NOMO-1 treated with dmso at 0.1 percent for 144 hours (cell line): Measurements from ENCODE around the gene GLI1.
"Not testable (repeated sequence)": the region's sequence is repeated elsewhere in the genome, so short reads cannot be mapped to it uniquely, and the experiment has no call there.

ENCODE experiments used
- DNase-seq: peaks from one replicate; lab custom pipeline; 2025; ENCODE audit not compliant: unreplicated experiment; lab: John Stamatoyannopoulos, UW

GLI1 gene

DNA sequence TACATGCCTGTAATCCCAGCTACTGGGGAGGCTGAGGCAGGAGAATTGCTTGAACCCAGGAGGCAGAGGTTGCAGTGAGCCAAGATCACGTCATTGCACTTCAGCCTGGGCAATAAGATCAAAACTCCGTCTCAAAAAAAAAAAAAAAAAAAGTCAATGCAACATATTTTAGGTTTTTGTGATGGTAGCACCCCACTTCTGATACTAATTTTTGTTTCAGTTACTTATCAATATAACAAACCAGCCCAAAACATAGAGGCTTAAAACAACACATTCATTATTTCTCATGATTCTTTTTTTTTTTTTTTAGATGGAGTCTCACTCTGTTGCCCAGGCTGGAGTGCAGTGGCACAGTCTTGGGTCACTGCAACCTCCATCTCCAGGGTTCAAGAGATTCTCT is 18.2 kb upstream of the GLI1 start:
- DNase-seq, result not testable (repeated sequence)

- no peak for DNase-seq
Measured at GRCh38 chr12:57441846-57442427, 17.6 kb upstream of the GLI1 start.

GRCh38 chr12:57444337-57444736 is 15.2 kb upstream of the GLI1 start:
- not testable (repeated sequence) for DNase-seq

DNA sequence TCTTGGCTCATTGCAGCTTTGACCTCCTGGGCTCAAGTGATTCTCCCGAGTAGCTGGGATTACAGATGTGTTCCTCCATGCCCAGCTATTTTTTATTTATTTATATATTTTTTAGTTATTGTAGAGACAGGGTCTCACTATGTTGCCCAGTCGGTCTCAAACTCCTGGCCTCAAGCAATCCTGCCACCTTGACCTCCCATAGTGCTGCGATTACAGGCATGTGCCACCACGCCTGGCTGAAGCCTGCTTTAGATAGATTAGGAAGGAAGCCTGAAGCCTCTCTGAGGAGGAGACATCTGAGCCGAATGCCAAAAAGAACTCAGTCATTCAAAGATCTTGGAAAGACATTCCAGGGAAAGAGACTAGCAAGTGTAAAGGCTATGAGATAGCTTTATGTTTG is 14.8 kb upstream of the GLI1 start:
- no peak for DNase-seq

DNA sequence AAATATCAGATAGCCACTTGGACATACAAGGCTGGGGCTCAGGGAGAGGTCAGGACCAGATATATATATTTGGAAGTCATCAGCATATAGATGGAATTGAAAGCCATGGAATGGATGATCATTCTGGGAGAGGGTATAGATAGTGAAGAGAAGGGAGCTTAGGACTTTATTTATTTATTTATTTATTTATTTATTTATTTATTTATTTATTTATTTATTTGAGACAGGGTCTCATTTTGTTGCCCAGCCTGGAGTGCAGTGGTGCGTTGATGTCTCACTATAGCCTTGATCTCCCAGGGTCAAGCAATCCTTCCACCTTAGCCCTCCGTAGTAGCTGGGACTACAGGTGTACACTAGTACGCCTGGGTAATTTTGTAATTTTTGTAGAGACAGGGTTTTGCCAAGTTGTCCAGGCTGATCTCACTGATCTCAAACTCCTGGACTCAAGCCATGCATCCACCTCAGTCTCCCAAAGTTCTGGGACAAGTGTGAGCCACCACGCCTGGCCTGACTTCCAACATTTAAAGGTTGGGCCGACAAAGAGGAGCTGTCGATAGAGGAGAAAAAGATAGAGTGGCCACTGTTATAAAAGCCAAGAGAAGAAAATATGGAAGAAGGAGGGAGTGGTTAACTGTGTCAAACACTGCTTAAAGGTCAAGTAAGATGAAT is 13.2 kb upstream of the GLI1 start:
- DNase-seq, result no peak

- DNase-seq, result no peak
Measured at GRCh38 chr12:57448669-57449068, 10.9 kb upstream of the GLI1 start.

- no peak for DNase-seq
Measured at GRCh38 chr12:57449375-57449774, 10.2 kb upstream of the GLI1 start.

- no peak for DNase-seq
Measured at GRCh38 chr12:57450057-57450456, 9.5 kb upstream of the GLI1 start.

DNA sequence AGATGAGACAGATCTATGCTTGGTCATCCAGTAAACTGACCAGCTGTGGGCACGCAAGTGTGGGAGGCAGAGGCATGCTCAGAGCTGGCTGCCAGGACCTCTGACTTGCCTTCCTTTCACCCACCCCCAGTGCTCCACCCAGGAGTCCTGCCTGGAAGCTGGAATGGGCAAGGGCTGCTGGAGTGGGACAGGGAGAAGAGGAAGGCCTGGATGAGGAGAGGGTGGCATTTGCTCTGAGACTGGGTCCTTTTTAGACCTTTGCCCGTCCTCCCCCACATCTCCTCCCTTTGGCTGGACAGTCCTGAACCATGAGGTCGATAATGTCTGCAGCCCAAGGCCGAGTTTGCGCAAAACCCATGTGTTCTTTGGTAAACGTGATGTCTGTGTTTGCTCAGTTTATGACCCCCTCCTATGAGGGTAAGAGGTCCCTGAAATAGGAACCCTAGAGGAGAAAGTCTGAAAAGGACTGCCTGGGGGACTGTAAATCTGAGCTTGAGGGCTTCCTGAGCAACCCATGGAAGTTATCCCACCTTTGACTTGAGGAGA is 8.3 kb upstream of the GLI1 start:
- DNase-seq, result no peak

GRCh38 chr12:57452181-57452936 is 7.2 kb upstream of the GLI1 start:
- DNase-seq, result no peak

GRCh38 chr12:57452937-57453509 is 6.6 kb upstream of the GLI1 start:
- peak; percentile 23 for DNase-seq

DNA sequence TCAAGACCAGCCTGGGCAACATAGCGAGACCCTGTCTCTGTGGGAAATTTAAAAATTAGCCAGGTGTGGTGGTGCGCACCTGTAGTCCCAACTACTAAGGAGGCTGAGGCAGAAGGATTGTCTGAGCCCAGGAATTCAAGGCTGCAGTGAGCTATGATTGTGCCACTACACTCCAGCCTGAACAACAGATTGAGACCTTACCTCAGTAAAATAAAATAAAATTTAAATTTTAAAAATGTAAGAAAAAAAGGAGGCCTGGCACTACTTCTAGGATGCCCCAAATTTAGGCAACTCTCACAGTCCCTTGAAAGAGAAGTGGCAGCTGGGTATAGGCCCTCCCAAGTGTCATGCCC is 5.4 kb upstream of the GLI1 start:
- no peak for DNase-seq

- no peak for DNase-seq
Measured at GRCh38 chr12:57454566-57455373, 4.8 kb upstream of the GLI1 start, which contains the start of gene INHBE. Gene INHBE, plus strand, starts transcription at chr12:57455307. Its CDS starts 230 bp downstream, at chr12:57455537.

GRCh38 chr12:57455374-57456144 is 4.0 kb upstream of the GLI1 start:
- no peak for DNase-seq

DNA sequence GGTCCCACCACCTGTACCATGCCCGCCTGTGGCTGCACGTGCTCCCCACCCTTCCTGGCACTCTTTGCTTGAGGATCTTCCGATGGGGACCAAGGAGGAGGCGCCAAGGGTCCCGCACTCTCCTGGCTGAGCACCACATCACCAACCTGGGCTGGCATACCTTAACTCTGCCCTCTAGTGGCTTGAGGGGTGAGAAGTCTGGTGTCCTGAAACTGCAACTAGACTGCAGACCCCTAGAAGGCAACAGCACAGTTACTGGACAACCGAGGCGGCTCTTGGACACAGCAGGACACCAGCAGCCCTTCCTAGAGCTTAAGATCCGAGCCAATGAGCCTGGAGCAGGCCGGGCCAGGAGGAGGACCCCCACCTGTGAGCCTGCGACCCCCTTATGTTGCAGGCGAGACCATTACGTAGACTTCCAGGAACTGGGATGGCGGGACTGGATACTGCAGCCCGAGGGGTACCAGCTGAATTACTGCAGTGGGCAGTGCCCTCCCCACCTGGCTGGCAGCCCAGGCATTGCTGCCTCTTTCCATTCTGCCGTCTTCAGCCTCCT is 3.4 kb upstream of the GLI1 start:
- DNase-seq, result no peak

GRCh38 chr12:57456737-57457490 is 2.7 kb upstream of the GLI1 start:
- DNase-seq, result no peak

DNA sequence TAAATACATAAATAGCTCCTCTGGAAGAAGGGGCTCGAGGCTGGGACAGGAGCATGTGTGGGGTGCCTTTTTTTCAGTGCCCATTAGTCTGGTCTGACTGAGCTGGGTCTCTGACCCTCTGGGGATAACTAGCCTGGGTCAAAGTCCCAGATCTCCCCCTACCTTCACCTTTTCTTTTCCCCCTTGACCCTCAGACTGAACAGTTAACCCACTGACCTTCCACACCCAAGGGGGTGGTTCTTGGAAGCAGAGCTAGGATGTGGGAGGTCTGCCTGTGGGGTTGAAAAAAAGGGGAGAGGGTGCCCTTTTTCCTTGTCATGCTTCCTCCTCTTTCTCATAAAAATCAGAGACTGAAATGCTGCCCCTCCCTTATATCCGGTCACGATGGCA is 925 bp upstream of the GLI1 start:
- DNase-seq, result no peak

- DNase-seq, result peak; percentile 97
Measured at GRCh38 chr12:57459055-57459749, 383 bp upstream of the GLI1 start.

DNA sequence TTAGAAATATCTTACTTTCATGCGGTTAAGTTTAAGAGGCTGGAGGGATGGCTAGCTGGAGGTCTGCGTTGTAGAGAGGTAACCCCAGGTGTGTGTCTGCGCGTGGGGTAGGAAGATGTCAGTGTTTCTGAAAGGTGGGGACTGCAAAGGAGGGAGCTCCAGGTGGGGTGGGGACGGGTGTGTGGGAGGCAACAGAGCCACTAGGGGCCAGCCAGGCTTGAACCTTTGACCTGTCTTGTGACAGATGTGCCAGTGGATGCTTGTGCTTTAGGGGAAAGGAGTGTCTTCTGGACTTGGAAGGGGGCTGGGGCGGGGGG is 841 bp downstream of the GLI1 start:
- no peak for DNase-seq
